CD4-positive, alpha-beta memory T cell (primary cell): ENCODE data around the gene RAX. TPM values are rescaled to one million over a fixed set of nuclear protein-coding genes. Genes with fewer than 3 reads are reported as not detected.

Experiments used
- CTCF ChIA-PET: fragments of 350-600 bp; sonication (Branson Sonifier 250); formaldehyde crosslinking; loops from one replicate; lab custom pipeline; 2021; ENCODE audit warnings: inconsistent platforms; ENCODE audit not compliant: partially characterized antibody; lab: Charles Lee
- POLR2A ChIA-PET: fragments of 350-600 bp; sonication (Branson Sonifier 250); formaldehyde crosslinking; loops from one replicate; lab custom pipeline; 2021; ENCODE audit not compliant: partially characterized antibody; lab: Charles Lee
- DNase-seq, 5 donors: peaks; one replicate each; pipeline versions ENCODE4 v3.0.0 to v3.0.0-alpha.2; 2020 to 2022; ENCODE audit warnings: mixed read lengths in 1 of 5
- H3K27ac ChIP-seq: one replicate; pipeline ENCODE4 v1.7.0; 2013; ENCODE audit warnings: low read depth, low read length
- H3K27me3 ChIP-seq: 2 replicates; pipeline ENCODE4 v1.7.0; 2013; ENCODE audit warnings: mild to moderate bottlenecking, low read length, moderate library complexity; ENCODE audit not compliant: insufficient read depth
- H3K36me3 ChIP-seq: 2 replicates; pipeline ENCODE4 v1.7.0; 2013; ENCODE audit warnings: mild to moderate bottlenecking, low read length, moderate library complexity; ENCODE audit not compliant: insufficient read depth
- H3K4me1 ChIP-seq: 2 replicates; pipeline ENCODE4 v1.7.0; 2013; ENCODE audit warnings: mild to moderate bottlenecking, low read length, moderate library complexity; ENCODE audit not compliant: insufficient read depth
- H3K4me3 ChIP-seq, 2 donors: one replicate each; pipeline ENCODE4 v1.7.0; 2013; ENCODE audit warnings: low read length in 2 of 2, mild to moderate bottlenecking in 1 of 2
- H3K9me3 ChIP-seq, 2 donors: one replicate each; pipeline ENCODE4 v1.7.0; 2013; ENCODE audit warnings: low read length in 2 of 2, control low read depth in 1 of 2; ENCODE audit not compliant: control insufficient read depth in 1 of 2
- H3K27ac Mint-ChIP-seq, 7 donors: one replicate each; pipeline ENCODE4 v1.8.0; 2020 to 2021; ENCODE audit warnings: mixed read lengths in 7 of 7, mild to moderate bottlenecking in 6 of 7, inconsistent platforms in 3 of 7, moderate library complexity in 3 of 7
- H3K27me3 Mint-ChIP-seq, 2 donors: one replicate each; pipeline ENCODE4 v1.8.0; 2020 to 2021; ENCODE audit warnings: mixed read lengths in 2 of 2
- H3K36me3 Mint-ChIP-seq, 2 donors: one replicate each; pipeline ENCODE4 v1.8.0; 2020 to 2021; ENCODE audit warnings: mixed read lengths in 2 of 2, inconsistent platforms in 1 of 2, mild to moderate bottlenecking in 1 of 2
- H3K4me1 Mint-ChIP-seq, 4 donors: one replicate each; pipeline ENCODE4 v1.8.0; 2020 to 2021; ENCODE audit warnings: mixed read lengths in 4 of 4, mild to moderate bottlenecking in 1 of 4
- H3K4me3 Mint-ChIP-seq, 8 donors: one replicate each; pipeline ENCODE4 v1.8.0; 2020 to 2021; ENCODE audit warnings: mixed read lengths in 8 of 8, mild to moderate bottlenecking in 7 of 8, moderate library complexity in 6 of 8, inconsistent platforms in 3 of 8
- H3K9me3 Mint-ChIP-seq, 8 donors: one replicate each; pipeline ENCODE4 v1.8.0; 2020 to 2021; ENCODE audit warnings: mixed read lengths in 8 of 8, mild to moderate bottlenecking in 5 of 8, inconsistent platforms in 3 of 8, moderate library complexity in 1 of 8
- intact Hi-C: fragments of 100-400 bp; cut with micrococcal nuclease; formaldehyde crosslinking; loops from one replicate; pipeline ENCODE4 v1.15.1; 2023
- polyA plus RNA-seq, 2 donors: library from polyadenylated mRNA; unstranded; fragments of 300-500 nt; fragmentation: Illumina TruSeq; gene quantifications; one replicate each; pipeline ENCODE4 v1.2.3, GENCODE V29; 2021
- total RNA-seq, 2 experiments: library from RNA; stranded (reverse); gene quantifications; one replicate each; pipeline ENCODE4 v1.2.3, GENCODE V29; 2021

The RAX gene
- total and polyA plus RNA-seq, 4 experiments from 2014 or later = not detected

- peaks cover 2 to 18% (median 9%) of the 10 kb centered on the region in 4 donors for H3K4me1 Mint-ChIP-seq
- H3K27me3 Mint-ChIP-seq = peaks cover 47 to 56% of the 10 kb centered on the region in 2 donors
- intact Hi-C loops = no loop called here
- no peaks in the 10 kb centered on the region for H3K36me3 ChIP-seq
- peak overlapping the region in 3 of 8 donors; percentile 10 to 62 (median 18) for H3K4me3 Mint-ChIP-seq
- DNase-seq = no peak
- H3K27me3 ChIP-seq = peaks cover 3% of the 10 kb centered on the region
- H3K4me1 ChIP-seq = no peaks in the 10 kb centered on the region
- H3K4me3 ChIP-seq = no peak overlapping the region
- no peaks in the 10 kb centered on the region for H3K36me3 Mint-ChIP-seq
- POLR2A ChIA-PET = no interaction called here
- CTCF ChIA-PET = interaction anchor here (1.6 to 2.0 kb wide), 2 partner anchors 10 to 136 kb away, joined by 4 to 6 read pairs; no protein-coding TSS in a partner anchor
- no peaks in the 10 kb centered on the region for H3K9me3 ChIP-seq
- H3K27ac ChIP-seq = no peak overlapping the region
- H3K9me3 Mint-ChIP-seq = peaks cover 0 to 2% (median 0%) of the 10 kb centered on the region in 8 donors
- no peak overlapping the region for H3K27ac Mint-ChIP-seq
Measured at GRCh38 chr18:59220784-59221765, 52.2 kb downstream of the RAX start.

GRCh38 chr18:59220164-59220783, 53.0 kb downstream of the RAX start:
- Mint-ChIP-seq H3K27me3 (peaks cover 47 to 55% of the 10 kb centered on the region in 2 donors), H3K9me3 (peaks cover 0 to 2% (median 0%) of the 10 kb centered on the region in 8 donors), H3K4me1 (peaks cover 2 to 18% (median 9%) of the 10 kb centered on the region in 4 donors), H3K4me3 (peak overlapping the region in 4 of 8 donors; percentile 1 to 38 (median 14)), H3K36me3 (no peaks in the 10 kb centered on the region), H3K27ac (no peak overlapping the region)
- POLR2A ChIA-PET = no interaction called here
- CTCF ChIA-PET = interaction anchor here (1.0 kb wide), 1 partner anchor 89 kb away, joined by 3 read pairs; no protein-coding TSS in a partner anchor
- Histone ChIP-seq H3K27ac (no peak overlapping the region), H3K4me1 (no peaks in the 10 kb centered on the region), H3K27me3 (peaks cover 3% of the 10 kb centered on the region), H3K4me3 (no peak overlapping the region), H3K36me3 (no peaks in the 10 kb centered on the region), H3K9me3 (no peaks in the 10 kb centered on the region)
- DNase-seq = no peak
- intact Hi-C loops = no loop called here

GRCh38 chr18:59219672-59220163, 53.5 kb downstream of the RAX start, which contains the start of gene GRP:
Gene GRP, plus strand, starts transcription at chr18:59220158. Its CDS starts 108 bp downstream, at chr18:59220266.
- Histone ChIP-seq H3K4me3 (no peak within 1 kb of the TSS), H3K4me1 (no peaks in the 10 kb centered on the region), H3K36me3 (no peaks in the 10 kb centered on the region), H3K27ac (no peak within 1 kb of the TSS), H3K27me3 (no peaks in the 10 kb centered on the region), H3K9me3 (no peaks in the 10 kb centered on the region)
- H3K27me3 Mint-ChIP-seq = peaks cover 51 to 53% of the 10 kb centered on the region in 2 donors
- H3K4me1 Mint-ChIP-seq = peaks cover 2 to 18% (median 9%) of the 10 kb centered on the region in 4 donors
- intact Hi-C loops = no loop called here
- peak within 1 kb of the TSS in 4 of 8 donors; percentile 10 to 62 (median 28) for H3K4me3 Mint-ChIP-seq
- no peaks in the 10 kb centered on the region for H3K36me3 Mint-ChIP-seq
- peaks cover 0 to 2% (median 0%) of the 10 kb centered on the region in 8 donors for H3K9me3 Mint-ChIP-seq
- ChIA-PET POLR2A (no interaction called here), CTCF (interaction anchor here (1.0 kb wide), 1 partner anchor 89 kb away, joined by 3 read pairs; no protein-coding TSS in a partner anchor)
- no peak within 1 kb of the TSS for H3K27ac Mint-ChIP-seq
- no peak for DNase-seq

GRCh38 chr18:59218018-59218417, 55.2 kb downstream of the RAX start:
- no peak overlapping the region for H3K4me3 Mint-ChIP-seq
- peaks cover 0 to 2% (median 0%) of the 10 kb centered on the region in 8 donors for H3K9me3 Mint-ChIP-seq
- Histone ChIP-seq H3K9me3 (no peaks in the 10 kb centered on the region), H3K36me3 (no peaks in the 10 kb centered on the region), H3K27me3 (no peaks in the 10 kb centered on the region), H3K27ac (no peak overlapping the region), H3K4me1 (no peaks in the 10 kb centered on the region), H3K4me3 (no peak overlapping the region)
- H3K27me3 Mint-ChIP-seq = peaks cover 49 to 57% of the 10 kb centered on the region in 2 donors
- peaks cover 2 to 18% (median 9%) of the 10 kb centered on the region in 4 donors for H3K4me1 Mint-ChIP-seq
- ChIA-PET CTCF (no interaction called here), POLR2A (no interaction called here)
- DNase-seq = no peak
- H3K27ac Mint-ChIP-seq = no peak overlapping the region
- intact Hi-C loops = no loop called here
- no peaks in the 10 kb centered on the region for H3K36me3 Mint-ChIP-seq

Other genes with a start within 250 kb of the RAX start
- gene SEC11C, start 133.6 kb downstream of the RAX start, total RNA-seq = 10 to 100 TPM; 85.1 to 89.3 TPM
- gene SEC11C, start 133.6 kb downstream of the RAX start, polyA plus RNA-seq = 100 to 1,000 TPM; 213 to 271 TPM
- gene GRP, start 53.3 kb downstream of the RAX start, total RNA-seq = not detected
- gene GRP, start 53.3 kb downstream of the RAX start, polyA plus RNA-seq = not detected
- gene CPLX4, start 45.2 kb upstream of the RAX start, total RNA-seq = not detected
- gene CPLX4, start 45.2 kb upstream of the RAX start, polyA plus RNA-seq = not detected
- gene LMAN1, start 85.8 kb upstream of the RAX start, total RNA-seq = 10 to 100 TPM; 55.7 to 59.6 TPM
- gene LMAN1, start 85.8 kb upstream of the RAX start, polyA plus RNA-seq = 10 to 100 TPM; 36.3 to 42.6 TPM